Measurements from ENCODE around the gene CARM1. TPM values are rescaled to one million over a fixed set of nuclear protein-coding genes. Genes with fewer than 3 reads are reported as not detected.
A peak's percentile ranks its signal among the peaks of the same experiment; 100 is the strongest.

The CARM1 gene
- total and polyA plus RNA-seq, 2 donors (not counting 1 experiment from before 2014, with no cell fraction given) = 33.0 to 34.3 TPM

GRCh38 chr19:10878253-10878652 lies 6.9 kb downstream of the CARM1 start:
- Histone ChIP-seq H3K27ac (ENCODE audit: low read length in 2 of 2) (peak overlapping the region; percentile 18 to 28), H3K4me1 (ENCODE audit: control insufficient read depth in 2 of 2, insufficient read depth in 2 of 2, low read length in 2 of 2) (peaks cover 9 to 30% of the 10 kb centered on the region in 2 donors), H4K20me1 (ENCODE audit: control insufficient read depth, insufficient read depth, low read length, poor library complexity, severe bottlenecking) (peaks cover 60% of the 10 kb centered on the region), H3K9me3 (ENCODE audit: control extremely low read depth in 1 of 3, control insufficient read depth in 2 of 3, insufficient read depth in 1 of 3, low read length in 2 of 3) (peaks cover 0 to 5% (median 0%) of the 10 kb centered on the region in 3 donors), H2AFZ (ENCODE audit: insufficient read depth, low read depth, low read length, poor library complexity, severe bottlenecking) (no peak overlapping the region), H3K27me3 (replicated peaks in 1 of 4; ENCODE audit: control extremely low read depth in 1 of 4, control insufficient read depth in 3 of 4, insufficient read depth in 4 of 4, low read length in 3 of 4) (no peaks in the 10 kb centered on the region), H3K4me2 (replicated peaks; ENCODE audit: low read depth, low read length, poor library complexity, severe bottlenecking) (peak overlapping the region; percentile 60), H3K4me3 (ENCODE audit: control extremely low read depth in 1 of 5, extremely low read depth in 1 of 5, insufficient read depth in 1 of 5, low read depth in 2 of 5, low read length in 4 of 5) (no peak overlapping the region), H3K9ac (ENCODE audit: low read length) (no peak overlapping the region), H3K79me2 (ENCODE audit: control insufficient read depth, insufficient read depth, low read length) (peaks cover 97% of the 10 kb centered on the region), H3K36me3 (replicated peaks in 1 of 2; ENCODE audit: control extremely low read depth in 1 of 2, control insufficient read depth in 1 of 2, extremely low read depth in 1 of 2, insufficient read depth in 2 of 2, low read length in 1 of 2) (peaks cover 0 to 1% of the 10 kb centered on the region in 2 experiments)
- WGBS (ENCODE audit: insufficient coverage) = 40% methylated on average over 1 of the region's 3 CpGs
- TF ChIP-seq CTCF (IDR thresholded peaks at IDR 0.05) = no peak
- TF ChIP-seq EZH2 (IDR thresholded peaks at IDR 0.05; ENCODE audit: borderline replicate concordance, insufficient read depth, low read depth, low read length, poor library complexity, severe bottlenecking) = no peak
- DNase-seq (no peak), ATAC-seq (ENCODE audit: low read depth) (peak; percentile 25)
- H3K27me3 Mint-ChIP-seq = no peaks in the 10 kb centered on the region
- intact Hi-C loops (cut with micrococcal nuclease) = loop anchor here (10.0 kb wide), 1 partner anchor 277 kb away; the partner anchor contains the start of gene SPC24
- peaks cover 33% of the 10 kb centered on the region for H3K4me1 Mint-ChIP-seq
- peak overlapping the region; percentile 81 for H3K4me3 Mint-ChIP-seq
- H3K9me3 Mint-ChIP-seq (ENCODE audit: insufficient read depth) = no peaks in the 10 kb centered on the region
- POLR2A ChIA-PET = interaction anchor here (0.6 to 1.4 kb wide), 2 partner anchors 8 to 76 kb away, joined by 4 to 11 read pairs; no protein-coding TSS in a partner anchor
- CTCF ChIA-PET = interaction anchor here (0.9 to 1.2 kb wide), 2 partner anchors 13 to 248 kb away, joined by 3 to 4 read pairs; no protein-coding TSS in a partner anchor
- H3K27ac Mint-ChIP-seq = peak overlapping the region; percentile 55

- ATAC-seq (ENCODE audit: low read depth) (no peak), DNase-seq (no peak)
- ChIA-PET POLR2A (no interaction called here), CTCF (interaction anchor here (0.8 to 1.8 kb wide), 3 partner anchors 11 to 54 kb away, joined by 3 to 7 read pairs (median 7); partner anchors contain the start of gene CARM1)
- H3K27ac Mint-ChIP-seq = no peak overlapping the region
- Histone ChIP-seq H3K4me3 (ENCODE audit: control extremely low read depth in 1 of 5, extremely low read depth in 1 of 5, insufficient read depth in 1 of 5, low read depth in 2 of 5, low read length in 4 of 5) (no peak overlapping the region), H4K20me1 (ENCODE audit: control insufficient read depth, insufficient read depth, low read length, poor library complexity, severe bottlenecking) (peaks cover 74% of the 10 kb centered on the region), H3K4me2 (replicated peaks; ENCODE audit: low read depth, low read length, poor library complexity, severe bottlenecking) (no peak overlapping the region), H3K79me2 (ENCODE audit: control insufficient read depth, insufficient read depth, low read length) (peaks cover 92% of the 10 kb centered on the region), H3K9ac (ENCODE audit: low read length) (no peak overlapping the region), H3K27me3 (replicated peaks in 1 of 4; ENCODE audit: control extremely low read depth in 1 of 4, control insufficient read depth in 3 of 4, insufficient read depth in 4 of 4, low read length in 3 of 4) (no peaks in the 10 kb centered on the region), H3K36me3 (replicated peaks in 1 of 2; ENCODE audit: control extremely low read depth in 1 of 2, control insufficient read depth in 1 of 2, extremely low read depth in 1 of 2, insufficient read depth in 2 of 2, low read length in 1 of 2) (no peaks in the 10 kb centered on the region), H2AFZ (ENCODE audit: insufficient read depth, low read depth, low read length, poor library complexity, severe bottlenecking) (no peak overlapping the region), H3K27ac (ENCODE audit: low read length in 2 of 2) (no peak overlapping the region), H3K4me1 (ENCODE audit: control insufficient read depth in 2 of 2, insufficient read depth in 2 of 2, low read length in 2 of 2) (peaks cover 6 to 26% of the 10 kb centered on the region in 2 donors), H3K9me3 (ENCODE audit: control extremely low read depth in 1 of 3, control insufficient read depth in 2 of 3, insufficient read depth in 1 of 3, low read length in 2 of 3) (peaks cover 0 to 5% (median 0%) of the 10 kb centered on the region in 3 donors)
- peaks cover 24% of the 10 kb centered on the region for H3K4me1 Mint-ChIP-seq
- 93% methylated on average over 14 of the region's 14 CpGs for WGBS (ENCODE audit: insufficient coverage)
- intact Hi-C loops (cut with micrococcal nuclease) = no loop called here
- TF ChIP-seq CTCF (IDR thresholded peaks at IDR 0.05) = no peak
- no peak for TF ChIP-seq EZH2 (IDR thresholded peaks at IDR 0.05; ENCODE audit: borderline replicate concordance, insufficient read depth, low read depth, low read length, poor library complexity, severe bottlenecking)
- H3K9me3 Mint-ChIP-seq (ENCODE audit: insufficient read depth) = no peaks in the 10 kb centered on the region
- H3K4me3 Mint-ChIP-seq = no peak overlapping the region
- H3K27me3 Mint-ChIP-seq = no peaks in the 10 kb centered on the region
These were observed 10.2 kb downstream of the CARM1 start for GRCh38 chr19:10881403-10882107.
